PC-3 (cell line): Measurements from ENCODE around the gene SIGLEC6. TPM values are rescaled to one million over a fixed set of nuclear protein-coding genes. Genes with fewer than 3 reads are reported as not detected.

Experiments
- ATAC-seq: fragments of 200-7000 bp; cut with Tn5 transposase; 2 replicates; pipeline ENCODE4 v1.9.1; 2020; ENCODE audit warnings: mild to moderate bottlenecking, moderate library complexity
- BruUV-seq: library from RNA; stranded (reverse); fragments of 400-500 nt; replicated peaks from 2 replicates; lab custom pipeline; 2021; lab: Mats Ljungman, UMichigan
- CTCF ChIA-PET: fragments of 300-600 bp; sonication (Branson Sonifier 250); formaldehyde crosslinking; loops from one replicate; lab custom pipeline; 2022; ENCODE audit warnings: antibody characterized with exemption; lab: Charles Lee
- POLR2A ChIA-PET: fragments of 300-600 bp; sonication (Branson Sonifier 250); formaldehyde crosslinking; loops from one replicate; lab custom pipeline; 2022; ENCODE audit warnings: antibody characterized with exemption; ENCODE audit not compliant: unreplicated experiment; lab: Charles Lee
- DNase-seq: peaks from one replicate; pipeline ENCODE4 v3.0.0-alpha.2; 2015
- H2AFZ ChIP-seq: fragments of 300-600 bp; sonication (generic); 2 replicates; pipeline ENCODE4 v1.6.0; 2016; ENCODE audit warnings: antibody characterized with exemption, low read length
- H3F3A ChIP-seq: fragments of 300-600 bp; sonication (generic); one replicate; pipeline ENCODE4 v1.6.0; 2017; ENCODE audit warnings: antibody characterized with exemption, low read length, control low read depth, mild to moderate bottlenecking; ENCODE audit not compliant: unreplicated experiment
- H3K27ac ChIP-seq: fragments of 300-600 bp; sonication (generic); 2 replicates; pipeline ENCODE4 v1.5.1; 2016; ENCODE audit warnings: mild to moderate bottlenecking, low read length
- H3K27me3 ChIP-seq: fragments of 300-600 bp; sonication (generic); 2 replicates; pipeline ENCODE4 v1.6.1; 2016; ENCODE audit warnings: low read length, mixed read lengths
- H3K36me3 ChIP-seq: fragments of 300-600 bp; sonication (generic); 2 replicates; pipeline ENCODE4 v1.6.1; 2016; ENCODE audit warnings: low read depth, mixed run types, low read length, mixed read lengths
- H3K4me1 ChIP-seq: fragments of 300-600 bp; sonication (generic); 2 replicates; pipeline ENCODE4 v1.5.1; 2016; ENCODE audit warnings: low read length; ENCODE audit not compliant: insufficient read depth
- H3K4me2 ChIP-seq: fragments of 300-600 bp; sonication (generic); 2 replicates; pipeline ENCODE4 v1.6.0; 2016; ENCODE audit warnings: low read length
- H3K4me3 ChIP-seq: fragments of 300-600 bp; sonication (generic); 2 replicates; pipeline ENCODE4 v1.5.1; 2016; ENCODE audit warnings: mild to moderate bottlenecking, low read length, mixed read lengths
- H3K79me2 ChIP-seq: fragments of 300-600 bp; sonication (generic); 2 replicates; pipeline ENCODE4 v1.6.1; 2017; ENCODE audit warnings: low read length, mixed read lengths
- H3K9ac ChIP-seq: fragments of 300-600 bp; sonication (generic); 2 replicates; pipeline ENCODE4 v1.6.0; 2016; ENCODE audit warnings: mild to moderate bottlenecking, low read length
- H3K9me2 ChIP-seq: fragments of 300-600 bp; sonication (generic); replicated peaks from 2 replicates; pipeline ENCODE4 v1.6.1; 2016; ENCODE audit warnings: mixed run types, low read length, mixed read lengths
- H3K9me3 ChIP-seq: fragments of 300-600 bp; sonication (generic); 2 replicates; pipeline ENCODE4 v1.6.1; 2016; ENCODE audit warnings: low read length, mixed read lengths
- H4K20me1 ChIP-seq: fragments of 300-600 bp; sonication (generic); 2 replicates; pipeline ENCODE4 v1.6.1; 2016; ENCODE audit warnings: low read length, mixed read lengths
- CTCF ChIP-seq: fragments of 300-600 bp; sonication (generic); conservative IDR thresholded peaks from 2 replicates; pipeline ENCODE4 v1.5.1; 2017; ENCODE audit warnings: antibody characterized with exemption, low read depth, mild to moderate bottlenecking, low read length
- EZH2 ChIP-seq: fragments of 300-600 bp; sonication (generic); IDR thresholded peaks from one replicate; pipeline ENCODE4 v1.6.1; 2017; ENCODE audit warnings: antibody characterized with exemption, mild to moderate bottlenecking, low read length; ENCODE audit not compliant: unreplicated experiment
- EZH2phosphoT487 ChIP-seq: fragments of 300-600 bp; sonication (generic); IDR thresholded peaks from 2 replicates; pipeline ENCODE4 v1.6.1; 2018; ENCODE audit warnings: mild to moderate bottlenecking, antibody characterized with exemption, low read length, borderline replicate concordance
- intact Hi-C: fragments of 100-400 bp; cut with micrococcal nuclease; formaldehyde crosslinking; loops from 2 replicates; pipeline ENCODE4 v1.9.0; 2023
- total RNA-seq: library from RNA; depleted of rRNA; stranded (reverse); fragments of >200 nt; gene quantifications from 2 replicates; pipeline ENCODE4 v1.2.3, GENCODE V29; 2014

Gene SIGLEC6
- total RNA-seq, 1 experiment from 2014 or later, result not detected

DNA sequence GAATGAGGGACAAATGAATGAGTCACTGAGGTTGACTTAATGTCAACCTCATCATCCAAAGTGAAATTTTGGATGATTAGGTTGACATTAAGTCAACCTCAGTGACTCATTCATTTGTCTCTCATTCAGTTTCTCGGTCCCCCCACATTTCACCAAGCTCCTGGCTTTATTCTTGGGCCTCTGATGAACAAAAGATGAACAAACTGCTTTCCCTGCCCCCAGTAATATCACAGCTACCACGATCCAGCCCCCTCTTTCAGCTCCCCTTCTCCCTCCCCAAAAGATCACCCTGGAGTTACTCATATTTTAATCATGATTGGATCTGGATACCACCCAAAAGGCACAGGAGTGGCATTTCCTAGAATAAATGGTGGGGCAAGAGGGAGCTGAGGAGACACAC lies 42.4 kb downstream of the SIGLEC6 start:
- ChIA-PET POLR2A (no interaction called here), CTCF (no interaction called here)
- H3K79me2 ChIP-seq, result no peaks in the 10 kb centered on the region
- H3K9ac ChIP-seq, result no peak overlapping the region
- no peak overlapping the region for H3K4me2 ChIP-seq
- DNase-seq, result peak; percentile 44
- TF ChIP-seq EZH2 (no peak), EZH2phosphoT487 (no peak), CTCF (no peak)
- H3K9me2 ChIP-seq, result no peaks in the 10 kb centered on the region
- ATAC-seq, result no peak
- H3F3A ChIP-seq, result no peaks in the 10 kb centered on the region
- no peaks in the 10 kb centered on the region for H4K20me1 ChIP-seq
- no peak overlapping the region for H3K4me3 ChIP-seq
- no peaks in the 10 kb centered on the region for H3K36me3 ChIP-seq
- no peaks in the 10 kb centered on the region for H3K9me3 ChIP-seq
- peaks cover 8% of the 10 kb centered on the region for H3K4me1 ChIP-seq
- peaks cover 38% of the 10 kb centered on the region; the same call in 1 of the 2 replicates for H3K27me3 ChIP-seq
- no peak overlapping the region for H3K27ac ChIP-seq
- intact Hi-C loops, result no loop called here
- no TSS peak for BruUV-seq
- H2AFZ ChIP-seq, result no peak overlapping the region

DNA sequence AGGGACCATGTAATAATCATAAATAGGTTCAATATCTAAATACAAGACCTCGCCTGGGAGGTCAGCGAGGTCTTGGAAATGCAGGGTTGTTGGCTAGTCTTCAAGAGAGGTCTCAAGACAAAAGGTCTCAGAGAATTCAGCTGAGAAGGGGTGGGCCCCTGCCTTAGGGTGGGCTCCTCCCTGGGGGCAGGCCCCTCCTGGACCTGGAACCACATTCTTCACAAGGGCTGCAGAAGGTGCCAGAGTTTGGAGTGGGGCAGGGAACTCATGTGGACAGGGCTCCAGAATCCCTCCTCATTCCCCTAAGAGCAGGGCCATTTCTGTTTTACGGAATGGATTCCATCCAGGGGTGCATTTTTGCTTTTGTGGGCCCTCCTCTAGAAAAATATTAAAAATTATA lies 43.0 kb downstream of the SIGLEC6 start:
- intact Hi-C loops, result no loop called here
- POLR2A ChIA-PET, result no interaction called here
- Histone ChIP-seq H3K9ac (no peak overlapping the region), H3K4me1 (peaks cover 8% of the 10 kb centered on the region), H3K4me3 (no peak overlapping the region), H3K27me3 (peaks cover 37% of the 10 kb centered on the region; the same call in 1 of the 2 replicates), H3K9me2 (no peaks in the 10 kb centered on the region), H3F3A (no peaks in the 10 kb centered on the region), H3K4me2 (no peak overlapping the region), H2AFZ (no peak overlapping the region), H3K36me3 (no peaks in the 10 kb centered on the region), H3K9me3 (no peaks in the 10 kb centered on the region), H3K27ac (no peak overlapping the region), H4K20me1 (no peaks in the 10 kb centered on the region), H3K79me2 (no peaks in the 10 kb centered on the region)
- CTCF ChIA-PET, result interaction anchor here (0.5 kb wide), 1 partner anchor 168 kb away, joined by 3 read pairs; no protein-coding TSS in a partner anchor
- ATAC-seq (no peak), DNase-seq (no peak)
- BruUV-seq, result no TSS peak
- TF ChIP-seq EZH2phosphoT487, result no peak
- no peak for TF ChIP-seq CTCF
- no peak for TF ChIP-seq EZH2

DNA sequence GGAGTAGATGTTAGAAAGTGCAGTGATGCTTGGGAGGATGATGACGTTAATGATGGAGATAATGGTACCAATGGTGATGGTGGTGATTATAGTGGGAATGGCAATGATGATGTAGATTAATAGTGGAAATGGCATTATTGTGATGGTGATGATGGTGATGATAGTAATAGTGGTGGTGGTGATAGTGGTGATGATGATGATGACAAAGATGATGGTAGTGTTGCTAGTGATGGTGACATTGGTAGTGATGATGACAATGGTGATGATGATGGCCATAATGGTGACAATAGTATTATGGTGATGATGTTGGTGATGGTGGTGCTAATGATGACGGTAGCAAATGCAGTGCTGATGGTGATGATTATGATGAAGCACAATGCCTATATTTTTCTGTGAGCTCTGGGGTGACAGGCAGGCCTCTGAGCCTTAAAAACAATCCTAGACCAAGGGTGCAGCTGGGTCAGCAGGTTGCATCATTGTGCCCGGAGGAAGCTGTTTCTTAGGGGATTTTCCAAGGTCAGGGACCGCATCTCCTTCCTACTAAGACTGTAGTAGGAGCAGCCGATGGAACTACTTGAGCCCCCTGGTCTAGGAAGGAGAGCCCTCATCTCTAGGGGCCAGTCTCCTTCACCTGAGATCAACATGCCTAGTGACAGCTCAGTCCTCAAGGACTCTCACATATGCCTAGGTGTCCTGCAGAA lies 45.4 kb downstream of the SIGLEC6 start:
- Histone ChIP-seq H3K4me1 (peaks cover 8% of the 10 kb centered on the region), H3K4me3 (no peak overlapping the region), H3K4me2 (no peak overlapping the region), H3K79me2 (no peaks in the 10 kb centered on the region), H3K9me3 (no peaks in the 10 kb centered on the region), H3F3A (no peaks in the 10 kb centered on the region), H2AFZ (no peak overlapping the region), H3K9me2 (no peaks in the 10 kb centered on the region), H3K9ac (no peak overlapping the region), H3K27me3 (peaks cover 20% of the 10 kb centered on the region; the same call in 1 of the 2 replicates), H3K36me3 (no peaks in the 10 kb centered on the region), H3K27ac (no peak overlapping the region), H4K20me1 (no peaks in the 10 kb centered on the region)
- TF ChIP-seq EZH2phosphoT487, result no peak
- no peak for TF ChIP-seq CTCF
- TF ChIP-seq EZH2, result no peak
- CTCF ChIA-PET, result interaction anchor here (0.7 kb wide), 1 partner anchor 175 kb away, joined by 4 read pairs; no protein-coding TSS in a partner anchor
- ATAC-seq (no peak), DNase-seq (no peak)
- intact Hi-C loops, result no loop called here
- no TSS peak for BruUV-seq
- POLR2A ChIA-PET, result interaction anchor here (0.6 kb wide), 1 partner anchor 11 kb away, joined by 3 read pairs; no protein-coding TSS in a partner anchor
